H1 (cell line): ENCODE data around the gene PSMF1. TPM values are rescaled to one million over a fixed set of nuclear protein-coding genes. Genes with fewer than 3 reads are reported as not detected.

Experiments
- CTCF ChIA-PET: fragments of 300-600 bp; sonication (Branson Sonifier 250); formaldehyde crosslinking; loops from one replicate; lab custom pipeline; 2021; ENCODE audit not compliant: partially characterized antibody; lab: Charles Lee
- POLR2A ChIA-PET: fragments of 300-600 bp; sonication (Branson Sonifier 250); formaldehyde crosslinking; loops from one replicate; lab custom pipeline; 2021; ENCODE audit warnings: inconsistent platforms; ENCODE audit not compliant: partially characterized antibody; lab: Charles Lee
- DNase-seq, 2 experiments: peaks; one replicate each; pipeline versions ENCODE4 v3.0.0 to v3.0.0-alpha.2; 2010 to 2022; ENCODE audit warnings: low spot score in 2 of 2, low read depth in 1 of 2, mixed read lengths in 1 of 2
- FAIRE-seq: peaks from 2 replicates; lab custom pipeline; 2011; peaks lifted over from hg19 to GRCh38; lab: Jason Lieb, UNC
- H2AFZ ChIP-seq: 2 replicates; pipeline ENCODE4 v1.8.1; 2012; ENCODE audit warnings: low read length, inconsistent platforms
- H2AK5ac ChIP-seq: 2 replicates; pipeline ENCODE4 v1.6.1; 2013; ENCODE audit warnings: low read depth, low read length
- H2BK120ac ChIP-seq: replicated peaks from 2 replicates; pipeline ENCODE3; 2013; ENCODE audit warnings: low read depth, low read length, inconsistent platforms
- H2BK12ac ChIP-seq: 2 replicates; pipeline ENCODE4 v1.6.1; 2013; ENCODE audit warnings: low read depth, low read length
- H2BK15ac ChIP-seq: 2 replicates; pipeline ENCODE4 v1.6.1; 2013; ENCODE audit warnings: low read length
- H2BK20ac ChIP-seq: 2 replicates; pipeline ENCODE4 v1.6.1; 2013; ENCODE audit warnings: low read length
- H2BK5ac ChIP-seq: 2 replicates; pipeline ENCODE4 v1.6.1; 2013; ENCODE audit warnings: low read depth, low read length
- H3K14ac ChIP-seq: 2 replicates; pipeline ENCODE4 v1.6.1; 2013; ENCODE audit warnings: inconsistent platforms; ENCODE audit not compliant: insufficient read length
- H3K18ac ChIP-seq: 2 replicates; pipeline ENCODE4 v1.6.1; 2013; ENCODE audit warnings: low read length; ENCODE audit errors: extremely low read depth
- H3K23ac ChIP-seq: 2 replicates; pipeline ENCODE4 v1.6.1; 2013; ENCODE audit warnings: inconsistent platforms; ENCODE audit not compliant: insufficient read length
- H3K23me2 ChIP-seq: 2 replicates; pipeline ENCODE4 v1.6.1; 2013; ENCODE audit warnings: low read depth, low read length
- H3K27ac ChIP-seq: 2 replicates; pipeline ENCODE4 v1.6.1; 2011; ENCODE audit warnings: low read depth, low read length, inconsistent platforms
- H3K27me3 ChIP-seq, 4 experiments: replicated peaks in 1 of 4; 1 replicate in 1 of 4; 2 replicates in 3 of 4; pipeline versions ENCODE4 v1.6.1 to v1.8.1; 2011 to 2013; ENCODE audit warnings: low read length in 3 of 4, mild to moderate bottlenecking in 3 of 4, inconsistent platforms in 2 of 4, mixed read lengths in 2 of 4, moderate library complexity in 1 of 4; ENCODE audit not compliant: control insufficient read depth in 3 of 4, insufficient read depth in 3 of 4; ENCODE audit errors: extremely low read depth in 1 of 4
- H3K36me3 ChIP-seq, 4 experiments: 2 replicates each; pipeline versions ENCODE4 v1.6.1 to v1.8.1; 2011 to 2013; ENCODE audit warnings: mild to moderate bottlenecking in 4 of 4, low read length in 3 of 4, moderate library complexity in 2 of 4, control low read depth in 1 of 4, inconsistent platforms in 1 of 4; ENCODE audit not compliant: insufficient read depth in 4 of 4, control insufficient read depth in 2 of 4
- H3K4ac ChIP-seq: replicated peaks from 2 replicates; pipeline ENCODE3; 2013; ENCODE audit warnings: low read length, low read depth, mixed read lengths, inconsistent platforms; ENCODE audit not compliant: insufficient read length
- H3K4me1 ChIP-seq, 4 experiments: replicated peaks in 1 of 4; 1 replicate in 1 of 4; 2 replicates in 3 of 4; pipeline versions ENCODE4 v1.6.1 to v1.8.1; 2011 to 2013; ENCODE audit warnings: low read length in 3 of 4, inconsistent platforms in 2 of 4, mixed read lengths in 1 of 4; ENCODE audit not compliant: insufficient read depth in 4 of 4, control insufficient read depth in 3 of 4
- H3K4me2 ChIP-seq, 2 experiments: 2 replicates each; pipeline versions ENCODE4 v1.6.1 to v1.8.1; 2011 to 2013; ENCODE audit warnings: low read depth in 2 of 2, low read length in 2 of 2, control low read depth in 1 of 2, inconsistent platforms in 1 of 2, mild to moderate bottlenecking in 1 of 2; ENCODE audit not compliant: insufficient read depth in 1 of 2
- H3K4me3 ChIP-seq, 4 experiments: fragments of 200-600, 300-600 bp in 1 of 4; sonication (generic), shearing (Covaris generic), sonication (Bioruptor Twin) in 1 of 4; 2 replicates each; pipeline versions ENCODE4 v1.5.1 to v1.8.1; 2011 to 2016; ENCODE audit warnings: low read length in 4 of 4, low read depth in 3 of 4, control low read depth in 2 of 4, inconsistent platforms in 2 of 4, mild to moderate bottlenecking in 2 of 4, mixed read lengths in 1 of 4, moderate library complexity in 1 of 4; ENCODE audit not compliant: insufficient read depth in 2 of 4; ENCODE audit errors: extremely low read depth in 1 of 4
- H3K56ac ChIP-seq: replicated peaks from 2 replicates; pipeline ENCODE3; 2013; ENCODE audit warnings: low read depth, mild to moderate bottlenecking, mixed read lengths, low read length, inconsistent platforms; ENCODE audit not compliant: insufficient read length
- H3K79me1 ChIP-seq: 2 replicates; pipeline ENCODE4 v1.6.1; 2013; ENCODE audit warnings: low read depth, low read length, control low read depth
- H3K79me2 ChIP-seq, 2 experiments: 2 replicates each; pipeline versions ENCODE4 v1.6.1 to v1.8.1; 2012 to 2013; ENCODE audit warnings: low read length in 2 of 2, mild to moderate bottlenecking in 2 of 2, inconsistent platforms in 1 of 2; ENCODE audit not compliant: insufficient read depth in 2 of 2, control insufficient read depth in 1 of 2
- H3K9ac ChIP-seq, 4 experiments: replicated peaks in 1 of 4; 1 replicate in 1 of 4; 2 replicates in 3 of 4; pipeline versions ENCODE4 v1.6.1 to v1.8.1; 2011 to 2013; ENCODE audit warnings: low read depth in 3 of 4, low read length in 3 of 4, control low read depth in 2 of 4, mild to moderate bottlenecking in 2 of 4, moderate library complexity in 2 of 4, inconsistent platforms in 1 of 4; ENCODE audit errors: extremely low read depth in 1 of 4
- H3K9me3 ChIP-seq, 2 experiments: 2 replicates each; pipeline versions ENCODE4 v1.6.1 to v1.8.1; 2012 to 2013; ENCODE audit warnings: mild to moderate bottlenecking in 2 of 2, moderate library complexity in 2 of 2, control low read depth in 1 of 2, inconsistent platforms in 1 of 2, low read depth in 1 of 2, low read length in 1 of 2, mixed read lengths in 1 of 2; ENCODE audit not compliant: insufficient read depth in 2 of 2
- H4K20me1 ChIP-seq, 2 experiments: replicated peaks in 1 of 2; 2 replicates each; pipeline versions ENCODE3 to v1.8.1; 2011 to 2013; ENCODE audit warnings: inconsistent platforms in 2 of 2, low read length in 2 of 2, mild to moderate bottlenecking in 1 of 2; ENCODE audit not compliant: insufficient read depth in 2 of 2, control insufficient read depth in 1 of 2
- H4K5ac ChIP-seq: 2 replicates; pipeline ENCODE4 v1.6.1; 2013; ENCODE audit warnings: low read length, low read depth, mixed read lengths, inconsistent platforms; ENCODE audit not compliant: insufficient read length
- H4K8ac ChIP-seq: 2 replicates; pipeline ENCODE4 v1.8.0; 2013; ENCODE audit warnings: mild to moderate bottlenecking, moderate library complexity, low read length, inconsistent platforms; ENCODE audit not compliant: insufficient read depth; ENCODE audit errors: extremely low read depth
- H4K91ac ChIP-seq: replicated peaks from 2 replicates; pipeline ENCODE3; 2013; ENCODE audit warnings: low read length, mixed read lengths, inconsistent platforms; ENCODE audit not compliant: insufficient read length
- ATF2 ChIP-seq: IDR thresholded peaks from 2 replicates; pipeline ENCODE4 v1.6.1; 2012; ENCODE audit warnings: low read length, inconsistent platforms
- WGBS, 2 experiments: shearing (Covaris generic) in 1 of 2; methylation state at CpG; one replicate each; pipeline versions ENCODE4 v1.1.6 to v1.1.7; 2013 to 2015; ENCODE audit warnings: low lambda C conversion rate in 2 of 2, mixed read lengths in 2 of 2, inconsistent platforms in 1 of 2, low coverage in 1 of 2, missing lambda C conversion rate in 1 of 2; ENCODE audit not compliant: insufficient replicate concordance in 2 of 2, insufficient coverage in 1 of 2, insufficient read length in 1 of 2; ENCODE audit errors: extremely low coverage in 1 of 2, missing lambda C conversion rate in 1 of 2; 5-methylcytosine and 5-hydroxymethylcytosine counted together
- polyA plus RNA-seq, 7 experiments: library from polyadenylated mRNA; depleted of rRNA in 3 of 7; stranded (reverse) in 5 of 7; unstranded in 2 of 7; fragments of >200 nt in 5 of 7; fragments of 200-250 nt in 2 of 7; gene quantifications; 1 replicate in 5 of 7; 2 replicates in 1 of 7; 4 replicates in 1 of 7; pipeline versions ENCODE4 v1.2.1 to v1.2.3, GENCODE V29; 2011 to 2013; ENCODE audit warnings: missing spikeins in 2 of 7, mixed read lengths in 2 of 7
- total RNA-seq: library from RNA; stranded (reverse); fragmentation: NEBNext Ultra II Directional; extraction: Animal tissue kit (Norgen Biotek cat#: 25700); gene quantifications from 2 replicates; pipeline ENCODE4 v1.2.1, GENCODE V29; 2021

The PSMF1 gene
- total and polyA plus RNA-seq, 2 of the 8 experiments (the other 6 are each of a cell fraction or from before 2014, with no cell fraction given), result 106 to 159 TPM

- 88% methylated on average over 7 of the region's 7 CpGs; no CpG with 5 or more reads in 1 of the 2 experiments for WGBS, 2 experiments
- no peak for FAIRE-seq
- H2AFZ ChIP-seq, result no peak overlapping the region
- no peak for TF ChIP-seq ATF2
These were observed 80.9 kb downstream of the PSMF1 start for GRCh38 chr20:1199212-1199873.

More at GRCh38 chr20:1199212-1199873, 80.9 kb downstream of the PSMF1 start:
- no peak overlapping the region for H4K8ac ChIP-seq
- H3K4me3 ChIP-seq, result no peak overlapping the region
- H3K56ac ChIP-seq, result no peak overlapping the region
- CTCF ChIA-PET, result interaction anchor here (0.7 to 4.1 kb wide), 3 partner anchors 12 to 111 kb away, joined by 3 to 28 read pairs (median 17); no protein-coding TSS in a partner anchor
- no peak overlapping the region for H3K14ac ChIP-seq
- no peak overlapping the region for H3K23ac ChIP-seq
- H3K36me3 ChIP-seq, result no peaks in the 10 kb centered on the region
- H3K27me3 ChIP-seq, result no peaks in the 10 kb centered on the region; a peak in 1 of 7 replicates
- H3K23me2 ChIP-seq, result no peaks in the 10 kb centered on the region
- H3K79me2 ChIP-seq, result no peaks in the 10 kb centered on the region
- no peak overlapping the region for H2BK20ac ChIP-seq
- H2BK15ac ChIP-seq, result no peak overlapping the region
- H3K9ac ChIP-seq, result no peak overlapping the region
- no peak overlapping the region for H2BK12ac ChIP-seq
- no peak overlapping the region for H3K4ac ChIP-seq
- H4K91ac ChIP-seq, result no peak overlapping the region
- H2AK5ac ChIP-seq, result no peak overlapping the region
- no peak overlapping the region for H3K18ac ChIP-seq
- no peaks in the 10 kb centered on the region for H3K9me3 ChIP-seq
- no peak overlapping the region for H2BK5ac ChIP-seq
- H3K27ac ChIP-seq, result no peak overlapping the region
- H4K5ac ChIP-seq, result no peak overlapping the region
- no peaks in the 10 kb centered on the region for H4K20me1 ChIP-seq
- no peak overlapping the region for H3K4me2 ChIP-seq
- no peak overlapping the region for H2BK120ac ChIP-seq
- POLR2A ChIA-PET, result interaction anchor here (1.1 kb wide), 2 partner anchors 11 to 12 kb away, joined by 3 to 4 read pairs; no protein-coding TSS in a partner anchor
- H3K79me1 ChIP-seq, result no peaks in the 10 kb centered on the region
- no peaks in the 10 kb centered on the region for H3K4me1 ChIP-seq
- no peak for DNase-seq
